Naive B cell (primary cell): ENCODE data around the gene TBC1D22A. TPM values are rescaled to one million over a fixed set of nuclear protein-coding genes. Genes with fewer than 3 reads are reported as not detected.

Source experiments
- ATAC-seq, 2 donors: fragments of 150-1000 bp; cut with Tn5 transposase; 2 replicates each; pipeline ENCODE4 v1.10.0; 2021; ENCODE audit warnings: low read depth in 2 of 2, mild to moderate bottlenecking in 2 of 2, moderate library complexity in 2 of 2
- DNase-seq: peaks from one replicate; pipeline ENCODE4 v3.0.0; 2022
- H3K27ac Mint-ChIP-seq, 6 donors: one replicate each; pipeline ENCODE4 v1.8.0; 2020 to 2022; ENCODE audit warnings: mild to moderate bottlenecking in 6 of 6, mixed read lengths in 6 of 6, moderate library complexity in 5 of 6, inconsistent platforms in 2 of 6
- H3K27me3 Mint-ChIP-seq, 3 donors: one replicate each; pipeline ENCODE4 v1.8.0; 2021 to 2022; ENCODE audit warnings: mixed read lengths in 3 of 3, mild to moderate bottlenecking in 1 of 3
- H3K36me3 Mint-ChIP-seq, 2 donors: one replicate each; pipeline ENCODE4 v1.8.0; 2020 to 2022; ENCODE audit warnings: mixed read lengths in 2 of 2, inconsistent platforms in 1 of 2, mild to moderate bottlenecking in 1 of 2
- H3K4me1 Mint-ChIP-seq, 3 donors: one replicate each; pipeline ENCODE4 v1.8.0; 2020 to 2022; ENCODE audit warnings: mixed read lengths in 3 of 3, inconsistent platforms in 1 of 3, mild to moderate bottlenecking in 1 of 3, moderate library complexity in 1 of 3
- H3K4me3 Mint-ChIP-seq, 8 donors: one replicate each; pipeline ENCODE4 v1.8.0; 2020 to 2022; ENCODE audit warnings: mild to moderate bottlenecking in 8 of 8, mixed read lengths in 8 of 8, moderate library complexity in 8 of 8, inconsistent platforms in 2 of 8
- H3K9me3 Mint-ChIP-seq, 7 donors: one replicate each; pipeline ENCODE4 v1.8.0; 2020 to 2022; ENCODE audit warnings: mixed read lengths in 7 of 7, mild to moderate bottlenecking in 5 of 7, inconsistent platforms in 2 of 7, moderate library complexity in 1 of 7
- polyA plus RNA-seq, 6 donors: library from polyadenylated mRNA; unstranded; fragments of 300-500 nt; fragmentation: Illumina TruSeq; gene quantifications; one replicate each; pipeline ENCODE4 v1.2.3, GENCODE V29; 2021; ENCODE audit warnings: low read depth in 6 of 6

The TBC1D22A gene
- polyA plus RNA-seq, 6 donors from 2014 or later: 47.2 to 74.5 (median 62.6) TPM

- Mint-ChIP-seq H3K27me3 (no peaks in the 10 kb centered on the region), H3K9me3 (peaks cover 0 to 1% (median 0%) of the 10 kb centered on the region in 7 donors), H3K27ac (peak overlapping the region in 1 of 6 donors; percentile 79), H3K4me1 (peaks cover under 1 to 10% (median 3%) of the 10 kb centered on the region in 3 donors), H3K4me3 (no peak overlapping the region), H3K36me3 (peaks cover 4 to 6% of the 10 kb centered on the region in 2 donors)
- DNase-seq (no peak), ATAC-seq (no peak)
Observed at GRCh38 chr22:47157093-47157420, 394.6 kb downstream of the TBC1D22A start.

- H3K27ac Mint-ChIP-seq: peak overlapping the region in 1 of 6 donors; percentile 79
- no peaks in the 10 kb centered on the region for H3K9me3 Mint-ChIP-seq
- peaks cover 4 to 6% of the 10 kb centered on the region in 2 donors for H3K36me3 Mint-ChIP-seq
Observed at GRCh38 chr22:47157486-47158270, 395.2 kb downstream of the TBC1D22A start.

GRCh38 chr22:47158457-47158856, 396.0 kb downstream of the TBC1D22A start:
- no peak for DNase-seq
- H3K9me3 Mint-ChIP-seq: no peaks in the 10 kb centered on the region
- ATAC-seq: no peak
- no peak overlapping the region for H3K27ac Mint-ChIP-seq
- H3K36me3 Mint-ChIP-seq: peaks cover 4 to 6% of the 10 kb centered on the region in 2 donors
- peaks cover 9 to 10% (median 10%) of the 10 kb centered on the region in 3 donors for H3K4me1 Mint-ChIP-seq
- no peaks in the 10 kb centered on the region for H3K27me3 Mint-ChIP-seq
- no peak overlapping the region for H3K4me3 Mint-ChIP-seq

More at GRCh38 chr22:47157486-47158270, 395.2 kb downstream of the TBC1D22A start:
- no peaks in the 10 kb centered on the region for H3K27me3 Mint-ChIP-seq
- H3K4me1 Mint-ChIP-seq: peaks cover 6 to 10% (median 7%) of the 10 kb centered on the region in 3 donors
- DNase-seq (no peak), ATAC-seq (no peak)
- no peak overlapping the region for H3K4me3 Mint-ChIP-seq

GRCh38 chr22:47159592-47159991, 397.1 kb downstream of the TBC1D22A start:
- Mint-ChIP-seq H3K4me3 (no peak overlapping the region), H3K9me3 (no peaks in the 10 kb centered on the region), H3K4me1 (peaks cover 8 to 14% (median 12%) of the 10 kb centered on the region in 3 donors), H3K27ac (no peak overlapping the region), H3K27me3 (no peaks in the 10 kb centered on the region), H3K36me3 (peaks cover 4 to 6% of the 10 kb centered on the region in 2 donors)
- ATAC-seq (no peak), DNase-seq (no peak)

- peaks cover 8 to 20% (median 14%) of the 10 kb centered on the region in 3 donors for H3K4me1 Mint-ChIP-seq
- DNase-seq (no peak), ATAC-seq (no peak)
- H3K27ac Mint-ChIP-seq: no peak overlapping the region
- H3K36me3 Mint-ChIP-seq: peaks cover 4 to 6% of the 10 kb centered on the region in 2 donors
- no peaks in the 10 kb centered on the region for H3K27me3 Mint-ChIP-seq
- H3K4me3 Mint-ChIP-seq: no peak overlapping the region
- no peaks in the 10 kb centered on the region for H3K9me3 Mint-ChIP-seq
Observed at GRCh38 chr22:47160141-47160541, 397.7 kb downstream of the TBC1D22A start.

- Mint-ChIP-seq H3K36me3 (peaks cover 4 to 7% of the 10 kb centered on the region in 2 donors), H3K4me1 (peaks cover 8 to 28% (median 15%) of the 10 kb centered on the region in 3 donors), H3K27me3 (no peaks in the 10 kb centered on the region), H3K9me3 (no peaks in the 10 kb centered on the region), H3K27ac (peak overlapping the region in 1 of 6 donors; percentile 38), H3K4me3 (peak overlapping the region in 1 of 8 donors; percentile 40)
- ATAC-seq (no peak), DNase-seq (no peak)
Observed at GRCh38 chr22:47160781-47161520, 398.5 kb downstream of the TBC1D22A start.

- H3K4me3 Mint-ChIP-seq: peak overlapping the region in 1 of 8 donors; percentile 47
- H3K27me3 Mint-ChIP-seq: no peaks in the 10 kb centered on the region
- H3K36me3 Mint-ChIP-seq: peaks cover 4 to 13% of the 10 kb centered on the region in 2 donors
- no peaks in the 10 kb centered on the region for H3K9me3 Mint-ChIP-seq
- ATAC-seq (no peak), DNase-seq (no peak)
- peak overlapping the region in 3 of 6 donors; percentile 38 to 50 (median 47) for H3K27ac Mint-ChIP-seq
- peaks cover 8 to 34% (median 17%) of the 10 kb centered on the region in 3 donors for H3K4me1 Mint-ChIP-seq
Observed at GRCh38 chr22:47161631-47162030, 399.2 kb downstream of the TBC1D22A start.

- no peak for DNase-seq
- H3K4me1 Mint-ChIP-seq: peaks cover 8 to 34% (median 17%) of the 10 kb centered on the region in 3 donors
- peak overlapping the region in 1 of 6 donors; percentile 48 for H3K27ac Mint-ChIP-seq
Observed at GRCh38 chr22:47162865-47163264, 400.4 kb downstream of the TBC1D22A start.

GRCh38 chr22:47163481-47163855, 401.0 kb downstream of the TBC1D22A start:
- Mint-ChIP-seq H3K9me3 (no peaks in the 10 kb centered on the region), H3K36me3 (peaks cover 0 to 16% of the 10 kb centered on the region in 2 donors), H3K4me3 (no peak overlapping the region), H3K27ac (peak overlapping the region in 2 of 6 donors; percentile 48 to 81), H3K27me3 (no peaks in the 10 kb centered on the region), H3K4me1 (peaks cover 8 to 34% (median 17%) of the 10 kb centered on the region in 3 donors)
- DNase-seq (no peak), ATAC-seq (no peak)

More at GRCh38 chr22:47162865-47163264, 400.4 kb downstream of the TBC1D22A start:
- Mint-ChIP-seq H3K4me3 (no peak overlapping the region), H3K27me3 (no peaks in the 10 kb centered on the region), H3K36me3 (peaks cover 0 to 14% of the 10 kb centered on the region in 2 donors), H3K9me3 (no peaks in the 10 kb centered on the region)
- no peak for ATAC-seq

- no peak overlapping the region for H3K4me3 Mint-ChIP-seq
- ATAC-seq (no peak), DNase-seq (no peak)
- peak overlapping the region in 1 of 6 donors; percentile 32 for H3K27ac Mint-ChIP-seq
- H3K9me3 Mint-ChIP-seq: no peaks in the 10 kb centered on the region
- no peaks in the 10 kb centered on the region for H3K27me3 Mint-ChIP-seq
- peaks cover 8 to 34% (median 17%) of the 10 kb centered on the region in 3 donors for H3K4me1 Mint-ChIP-seq
- peaks cover 0 to 16% of the 10 kb centered on the region in 2 donors for H3K36me3 Mint-ChIP-seq
Observed at GRCh38 chr22:47163856-47164513, 401.5 kb downstream of the TBC1D22A start.

GRCh38 chr22:47164514-47165337, 402.3 kb downstream of the TBC1D22A start:
- DNase-seq (no peak), ATAC-seq (no peak)
- no peak overlapping the region for H3K4me3 Mint-ChIP-seq
- H3K36me3 Mint-ChIP-seq: peaks cover 0 to 16% of the 10 kb centered on the region in 2 donors
- H3K27me3 Mint-ChIP-seq: no peaks in the 10 kb centered on the region
- H3K4me1 Mint-ChIP-seq: peaks cover 8 to 34% (median 17%) of the 10 kb centered on the region in 3 donors
- H3K9me3 Mint-ChIP-seq: no peaks in the 10 kb centered on the region
- H3K27ac Mint-ChIP-seq: no peak overlapping the region

- H3K4me3 Mint-ChIP-seq: no peak overlapping the region
- peak overlapping the region in 2 of 6 donors; percentile 14 to 54 for H3K27ac Mint-ChIP-seq
- H3K4me1 Mint-ChIP-seq: peaks cover 8 to 34% (median 17%) of the 10 kb centered on the region in 3 donors
- DNase-seq: no peak
- peaks cover 0 to 22% of the 10 kb centered on the region in 2 donors for H3K36me3 Mint-ChIP-seq
- ATAC-seq: no peak
- no peaks in the 10 kb centered on the region for H3K9me3 Mint-ChIP-seq
- no peaks in the 10 kb centered on the region for H3K27me3 Mint-ChIP-seq
Observed at GRCh38 chr22:47165338-47166032, 403.0 kb downstream of the TBC1D22A start.
